Natural killer cell (primary cell): ENCODE data around the gene CNP. TPM values are rescaled to one million over a fixed set of nuclear protein-coding genes. Genes with fewer than 3 reads are reported as not detected.

ENCODE experiments used
- ATAC-seq, 3 donors: fragments of 150-1000 bp in 2 of 3; fragments of 200-7000 bp in 1 of 3; cut with Tn5 transposase; 1 replicate in 1 of 3; 2 replicates in 2 of 3; pipeline ENCODE4 v1.10.0; 2021; ENCODE audit warnings: mild to moderate bottlenecking in 2 of 3, moderate library complexity in 2 of 3
- DNase-seq, 2 donors: peaks; one replicate each; pipeline versions ENCODE4 v3.0.0 to v3.0.0-alpha.2; 2013 to 2021; ENCODE audit warnings: mixed read lengths in 1 of 2
- H3K27ac ChIP-seq: one replicate; pipeline ENCODE4 v1.5.1; 2013; ENCODE audit warnings: mild to moderate bottlenecking, low read length
- H3K27me3 ChIP-seq: one replicate; pipeline ENCODE4 v1.6.1; 2013; ENCODE audit warnings: low read length; ENCODE audit not compliant: control insufficient read depth, insufficient read depth
- H3K36me3 ChIP-seq: one replicate; pipeline ENCODE4 v1.6.1; 2013; ENCODE audit warnings: low read length; ENCODE audit not compliant: control insufficient read depth, insufficient read depth
- H3K4me1 ChIP-seq: one replicate; pipeline ENCODE4 v1.6.1; 2013; ENCODE audit warnings: low read length; ENCODE audit not compliant: control insufficient read depth, insufficient read depth
- H3K4me3 ChIP-seq: one replicate; pipeline ENCODE4 v1.5.1; 2013; ENCODE audit warnings: low read length
- H3K9me3 ChIP-seq: one replicate; pipeline ENCODE4 v1.6.1; 2013; ENCODE audit warnings: low read length; ENCODE audit not compliant: control insufficient read depth, insufficient read depth
- H3K27ac Mint-ChIP-seq, 2 donors: one replicate each; pipeline ENCODE4 v1.8.0; 2022; ENCODE audit warnings: mild to moderate bottlenecking in 2 of 2, mixed read lengths in 2 of 2, moderate library complexity in 1 of 2
- H3K27me3 Mint-ChIP-seq, 2 donors: one replicate each; pipeline ENCODE4 v1.8.0; 2022; ENCODE audit warnings: low read depth in 2 of 2, mixed read lengths in 2 of 2
- H3K36me3 Mint-ChIP-seq: one replicate; pipeline ENCODE4 v1.8.0; 2022; ENCODE audit warnings: mixed read lengths
- H3K4me1 Mint-ChIP-seq, 2 donors: one replicate each; pipeline ENCODE4 v1.8.0; 2022; ENCODE audit warnings: mixed read lengths in 2 of 2
- H3K4me3 Mint-ChIP-seq: one replicate; pipeline ENCODE4 v1.8.0; 2022; ENCODE audit warnings: mild to moderate bottlenecking, moderate library complexity, mixed read lengths
- H3K9me3 Mint-ChIP-seq, 2 donors: one replicate each; pipeline ENCODE4 v1.8.0; 2022; ENCODE audit warnings: mixed read lengths in 2 of 2
- CTCF ChIP-seq: fragments of 200-600 bp; IDR thresholded peaks from one replicate; pipeline ENCODE4 v1.8.0; 2022; ENCODE audit warnings: antibody characterized with exemption
- WGBS: methylation state at CpG from one replicate; pipeline ENCODE4 v1.1.7; 2013; ENCODE audit warnings: missing lambda C conversion rate; ENCODE audit not compliant: insufficient coverage; 5-methylcytosine and 5-hydroxymethylcytosine counted together
- intact Hi-C: fragments of 100-400 bp; cut with micrococcal nuclease; formaldehyde crosslinking; loops from one replicate; pipeline ENCODE4 v1.14.2; 2022
- total RNA-seq, 4 donors: library from RNA; stranded (reverse); fragments of 120-200 nt in 1 of 4; gene quantifications; one replicate each; pipeline versions ENCODE4 v1.2.3 to v1.2.4, GENCODE V29; 2013 to 2022

The CNP gene
- total RNA-seq, 3 donors from 2014 or later (not counting 1 experiment from before 2014, with no cell fraction given), result 32.4 to 44.8 (median 38.2) TPM

GRCh38 chr17:41974658-41975057 lies 8.1 kb downstream of the CNP start:
- no peaks in the 10 kb centered on the region for H3K27me3 Mint-ChIP-seq
- H3K27me3 ChIP-seq, result no peaks in the 10 kb centered on the region
- peak overlapping the region; percentile 87 to 88 for H3K27ac Mint-ChIP-seq
- no peak for TF ChIP-seq CTCF
- H3K36me3 Mint-ChIP-seq, result no peaks in the 10 kb centered on the region
- intact Hi-C loops, result no loop called here
- H3K4me3 ChIP-seq, result no peak overlapping the region
- no peak for DNase-seq
- no peaks in the 10 kb centered on the region for H3K9me3 Mint-ChIP-seq
- H3K36me3 ChIP-seq, result peaks cover 63% of the 10 kb centered on the region
- H3K4me1 ChIP-seq, result peaks cover 28% of the 10 kb centered on the region
- ATAC-seq, result no peak
- peaks cover 19 to 30% of the 10 kb centered on the region in 2 donors for H3K4me1 Mint-ChIP-seq
- H3K27ac ChIP-seq, result no peak overlapping the region
- no peaks in the 10 kb centered on the region for H3K9me3 ChIP-seq
- 98% methylated on average over 5 of the region's 5 CpGs for WGBS
- H3K4me3 Mint-ChIP-seq, result no peak overlapping the region

GRCh38 chr17:41975099-41976083 lies 8.8 kb downstream of the CNP start:
- Mint-ChIP-seq H3K27ac (no peak overlapping the region), H3K4me1 (peaks cover 19 to 27% of the 10 kb centered on the region in 2 donors), H3K4me3 (no peak overlapping the region), H3K9me3 (no peaks in the 10 kb centered on the region), H3K27me3 (no peaks in the 10 kb centered on the region), H3K36me3 (no peaks in the 10 kb centered on the region)
- DNase-seq (no peak), ATAC-seq (no peak)
- WGBS, result 96% methylated on average over 9 of the region's 9 CpGs
- no peak for TF ChIP-seq CTCF
- Histone ChIP-seq H3K9me3 (no peaks in the 10 kb centered on the region), H3K4me3 (no peak overlapping the region), H3K4me1 (peaks cover 28% of the 10 kb centered on the region), H3K36me3 (peaks cover 66% of the 10 kb centered on the region), H3K27ac (no peak overlapping the region), H3K27me3 (no peaks in the 10 kb centered on the region)
- intact Hi-C loops, result no loop called here

- Histone ChIP-seq H3K36me3 (peaks cover 70% of the 10 kb centered on the region), H3K27ac (no peak overlapping the region), H3K27me3 (no peaks in the 10 kb centered on the region), H3K4me1 (peaks cover 28% of the 10 kb centered on the region), H3K9me3 (no peaks in the 10 kb centered on the region), H3K4me3 (no peak overlapping the region)
- Mint-ChIP-seq H3K27me3 (no peaks in the 10 kb centered on the region), H3K27ac (peak overlapping the region in 1 of 2 donors; percentile 40), H3K9me3 (no peaks in the 10 kb centered on the region), H3K4me1 (peaks cover 19 to 27% of the 10 kb centered on the region in 2 donors), H3K36me3 (no peaks in the 10 kb centered on the region), H3K4me3 (no peak overlapping the region)
- intact Hi-C loops, result no loop called here
- no peak for TF ChIP-seq CTCF
- WGBS, result 93% methylated on average over 11 of the region's 11 CpGs
- DNase-seq, result no peak
- no peak for ATAC-seq
These were observed 9.7 kb downstream of the CNP start for GRCh38 chr17:41976142-41976768.
